Caco-2 (cell line): ENCODE results near the gene MCEMP1. TPM values are rescaled to one million over a fixed set of nuclear protein-coding genes. Genes with fewer than 3 reads are reported as not detected.
A peak's percentile ranks its signal among the peaks of the same experiment; 100 is the strongest.

ENCODE experiments used
- BruUV-seq: library from RNA; stranded (reverse); fragments of 400-500 nt; replicated peaks from 2 replicates; lab custom pipeline; 2021; lab: Mats Ljungman, UMichigan
- CTCF ChIA-PET: fragments of 300-600 bp; sonication (Branson Sonifier 250); formaldehyde crosslinking; loops from one replicate; lab custom pipeline; 2022; ENCODE audit warnings: antibody characterized with exemption; lab: Charles Lee
- POLR2A ChIA-PET: fragments of 300-600 bp; sonication (Branson Sonifier 250); formaldehyde crosslinking; loops from one replicate; lab custom pipeline; 2022; ENCODE audit warnings: antibody characterized with exemption; lab: Charles Lee
- DNase-seq, 2 experiments: peaks; one replicate each; pipeline versions ENCODE4 v3.0.0 to v3.0.0-alpha.2; 2020 to 2022
- H3K27me3 ChIP-seq: replicated peaks from 2 replicates; pipeline ENCODE4 v1.6.0; 2011; ENCODE audit warnings: low read length; ENCODE audit not compliant: control insufficient read depth, insufficient read depth
- H3K36me3 ChIP-seq: 2 replicates; pipeline ENCODE4 v1.5.1; 2011; ENCODE audit warnings: low read length; ENCODE audit not compliant: control insufficient read depth, insufficient read depth
- H3K4me1 ChIP-seq: fragments of 250-450 bp; sonication (Bioruptor Pico); 2 replicates; pipeline ENCODE4 v1.5.1; 2020; ENCODE audit warnings: mild to moderate bottlenecking
- H3K4me3 ChIP-seq: 2 replicates; pipeline ENCODE4 v1.5.1; 2011; ENCODE audit warnings: low read depth, mild to moderate bottlenecking, control low read depth, low read length
- H3K9me3 ChIP-seq: fragments of 250-450 bp; sonication (Bioruptor Pico); 2 replicates; pipeline ENCODE4 v1.5.1; 2020; ENCODE audit warnings: mild to moderate bottlenecking, moderate library complexity
- H3K27ac Mint-ChIP-seq: one replicate; pipeline ENCODE4 v1.8.0; 2022; ENCODE audit warnings: mixed read lengths; ENCODE audit not compliant: unreplicated experiment
- H3K27me3 Mint-ChIP-seq: one replicate; pipeline ENCODE4 v1.8.0; 2022; ENCODE audit warnings: mixed read lengths; ENCODE audit not compliant: insufficient read depth, unreplicated experiment
- H3K36me3 Mint-ChIP-seq: one replicate; pipeline ENCODE4 v1.8.0; 2022; ENCODE audit warnings: mild to moderate bottlenecking, mixed read lengths; ENCODE audit not compliant: insufficient read depth, unreplicated experiment
- H3K4me1 Mint-ChIP-seq: one replicate; pipeline ENCODE4 v1.8.0; 2022; ENCODE audit warnings: low read depth, mixed read lengths; ENCODE audit not compliant: unreplicated experiment
- H3K4me3 Mint-ChIP-seq: one replicate; pipeline ENCODE4 v1.8.0; 2022; ENCODE audit warnings: mild to moderate bottlenecking, moderate library complexity, mixed read lengths; ENCODE audit not compliant: unreplicated experiment
- H3K9me3 Mint-ChIP-seq: one replicate; pipeline ENCODE4 v1.8.0; 2022; ENCODE audit warnings: mixed read lengths; ENCODE audit not compliant: unreplicated experiment
- CTCF ChIP-seq, 2 experiments: fragments of 200-600 bp in 1 of 2; IDR thresholded peaks; 1 replicate in 1 of 2; 2 replicates in 1 of 2; pipeline versions ENCODE4 v1.5.1 to v1.8.0; 2011 to 2022; ENCODE audit warnings: antibody characterized with exemption in 1 of 2, control low read depth in 1 of 2, inconsistent platforms in 1 of 2, low read depth in 1 of 2, low read length in 1 of 2, mild to moderate bottlenecking in 1 of 2, moderate library complexity in 1 of 2; ENCODE audit not compliant: insufficient read depth in 1 of 2, severe bottlenecking in 1 of 2, unreplicated experiment in 1 of 2
- intact Hi-C: fragments of 100-400 bp; cut with micrococcal nuclease; formaldehyde crosslinking; loops from one replicate; pipeline ENCODE4 v1.10.0; 2022; ENCODE audit not compliant: unreplicated experiment
- total RNA-seq: library from RNA; stranded (reverse); gene quantifications from 2 replicates; pipeline ENCODE4 v1.2.3, GENCODE V29; 2022

Gene MCEMP1
- total RNA-seq, 1 experiment from 2014 or later, result not detected

GRCh38 chr19:7638802-7639465 lies 38.0 kb upstream of the MCEMP1 start:
- H3K4me3 Mint-ChIP-seq, result no peak overlapping the region
- BruUV-seq, result no TSS peak
- H3K27me3 Mint-ChIP-seq, result no peaks in the 10 kb centered on the region
- intact Hi-C loops, result no loop called here
- Histone ChIP-seq H3K9me3 (no peaks in the 10 kb centered on the region), H3K27me3 (no peaks in the 10 kb centered on the region), H3K36me3 (peaks cover 2% of the 10 kb centered on the region), H3K4me3 (no peak overlapping the region), H3K4me1 (peaks cover 7% of the 10 kb centered on the region)
- ChIA-PET POLR2A (no interaction called here), CTCF (no interaction called here)
- no peak for DNase-seq
- H3K36me3 Mint-ChIP-seq, result peaks cover 22% of the 10 kb centered on the region
- no peaks in the 10 kb centered on the region for H3K4me1 Mint-ChIP-seq
- no peak for TF ChIP-seq CTCF (IDR thresholded peaks at IDR 0.05; ENCODE audit: insufficient read depth in 1 of 2, low read depth in 1 of 2, low read length in 1 of 2, severe bottlenecking in 1 of 2, unreplicated experiment in 1 of 2)
- no peak overlapping the region for H3K27ac Mint-ChIP-seq
- peaks cover 9% of the 10 kb centered on the region for H3K9me3 Mint-ChIP-seq

DNA sequence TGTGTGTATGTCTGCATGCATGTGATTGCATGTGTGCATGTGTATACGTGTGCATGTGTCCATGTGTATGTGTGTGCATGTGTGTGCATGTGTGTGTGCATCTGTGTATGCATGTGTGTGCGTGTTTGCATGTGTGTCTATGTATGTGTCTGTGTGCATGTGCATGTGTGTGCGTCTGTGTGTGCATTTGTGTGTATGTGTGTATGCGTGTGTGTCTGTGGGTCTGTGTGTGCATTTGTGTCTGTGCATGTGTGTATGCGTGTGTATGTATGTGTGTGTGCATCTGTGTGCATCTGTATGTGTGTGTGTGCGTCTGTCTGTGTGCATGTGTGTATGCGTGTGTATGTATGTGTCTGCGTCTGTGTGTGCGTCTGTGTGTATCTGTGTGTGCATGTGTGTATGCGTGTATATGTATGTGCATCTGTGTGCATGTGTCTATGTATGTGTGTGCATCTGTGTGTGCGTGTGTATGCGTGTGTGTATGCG lies 37.0 kb upstream of the MCEMP1 start:
- Histone ChIP-seq H3K36me3 (peaks cover 2% of the 10 kb centered on the region), H3K4me1 (peaks cover 7% of the 10 kb centered on the region), H3K9me3 (no peaks in the 10 kb centered on the region), H3K4me3 (no peak overlapping the region), H3K27me3 (no peaks in the 10 kb centered on the region)
- Mint-ChIP-seq H3K4me1 (no peaks in the 10 kb centered on the region), H3K9me3 (peaks cover 9% of the 10 kb centered on the region), H3K4me3 (peak overlapping the region; percentile 2), H3K27ac (no peak overlapping the region), H3K27me3 (no peaks in the 10 kb centered on the region), H3K36me3 (peaks cover 30% of the 10 kb centered on the region)
- BruUV-seq, result no TSS peak
- ChIA-PET CTCF (no interaction called here), POLR2A (no interaction called here)
- intact Hi-C loops, result no loop called here
- no peak for TF ChIP-seq CTCF (IDR thresholded peaks at IDR 0.05; ENCODE audit: insufficient read depth in 1 of 2, low read depth in 1 of 2, low read length in 1 of 2, severe bottlenecking in 1 of 2, unreplicated experiment in 1 of 2)
- no peak for DNase-seq

DNA sequence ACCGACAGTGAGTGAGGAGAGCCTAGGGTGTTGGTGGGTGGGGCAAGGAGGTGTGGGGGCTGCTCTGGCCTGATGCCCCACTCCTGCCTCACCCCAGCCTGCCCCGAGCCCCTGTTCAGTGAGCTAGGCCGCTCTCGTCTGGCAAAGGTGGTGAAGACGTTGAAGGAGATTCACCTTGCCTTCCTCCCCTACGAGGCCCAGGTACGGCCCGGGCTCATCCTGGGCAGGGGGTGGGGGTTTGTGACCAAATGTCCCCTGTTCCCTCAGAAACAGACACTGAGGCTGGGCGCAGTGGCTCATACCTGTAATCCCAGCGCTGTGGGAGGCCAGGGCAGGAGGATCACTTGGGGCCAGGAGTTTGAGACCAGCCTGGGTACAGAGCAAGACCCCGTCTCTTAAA lies 36.1 kb upstream of the MCEMP1 start:
- no peak for TF ChIP-seq CTCF (IDR thresholded peaks at IDR 0.05; ENCODE audit: insufficient read depth in 1 of 2, low read depth in 1 of 2, low read length in 1 of 2, severe bottlenecking in 1 of 2, unreplicated experiment in 1 of 2)

More for the DNA sequence above, 36.1 kb upstream of the MCEMP1 start:
- intact Hi-C loops, result no loop called here
- peaks cover 2% of the 10 kb centered on the region for H3K36me3 ChIP-seq
- no peak overlapping the region for H3K4me3 ChIP-seq
- CTCF ChIA-PET, result interaction anchor here (1.4 to 1.5 kb wide), 2 partner anchors 40 to 72 kb away, joined by 5 to 6 read pairs; partner anchors contain the start of gene TRAPPC5
- H3K4me1 Mint-ChIP-seq, result no peaks in the 10 kb centered on the region
- peaks cover 25% of the 10 kb centered on the region for H3K36me3 Mint-ChIP-seq
- no peak overlapping the region for H3K4me3 Mint-ChIP-seq
- peaks cover 9% of the 10 kb centered on the region for H3K9me3 Mint-ChIP-seq
- no peaks in the 10 kb centered on the region for H3K9me3 ChIP-seq
- DNase-seq, result no peak
- POLR2A ChIA-PET, result interaction anchor here (0.6 to 0.8 kb wide), 2 partner anchors 40 to 159 kb away, joined by 3 read pairs; partner anchors contain the start of gene TRAPPC5
- no peaks in the 10 kb centered on the region for H3K27me3 Mint-ChIP-seq
- no peaks in the 10 kb centered on the region for H3K27me3 ChIP-seq
- H3K4me1 ChIP-seq, result peaks cover 7% of the 10 kb centered on the region
- no peak overlapping the region for H3K27ac Mint-ChIP-seq
- BruUV-seq, result no TSS peak
